ENCODE results near the gene SS18L1. TPM values are rescaled to one million over a fixed set of nuclear protein-coding genes. Genes with fewer than 3 reads are reported as not detected.

SS18L1 gene
- total RNA-seq, 1 experiment from 2014 or later = 29.0 TPM

DNA sequence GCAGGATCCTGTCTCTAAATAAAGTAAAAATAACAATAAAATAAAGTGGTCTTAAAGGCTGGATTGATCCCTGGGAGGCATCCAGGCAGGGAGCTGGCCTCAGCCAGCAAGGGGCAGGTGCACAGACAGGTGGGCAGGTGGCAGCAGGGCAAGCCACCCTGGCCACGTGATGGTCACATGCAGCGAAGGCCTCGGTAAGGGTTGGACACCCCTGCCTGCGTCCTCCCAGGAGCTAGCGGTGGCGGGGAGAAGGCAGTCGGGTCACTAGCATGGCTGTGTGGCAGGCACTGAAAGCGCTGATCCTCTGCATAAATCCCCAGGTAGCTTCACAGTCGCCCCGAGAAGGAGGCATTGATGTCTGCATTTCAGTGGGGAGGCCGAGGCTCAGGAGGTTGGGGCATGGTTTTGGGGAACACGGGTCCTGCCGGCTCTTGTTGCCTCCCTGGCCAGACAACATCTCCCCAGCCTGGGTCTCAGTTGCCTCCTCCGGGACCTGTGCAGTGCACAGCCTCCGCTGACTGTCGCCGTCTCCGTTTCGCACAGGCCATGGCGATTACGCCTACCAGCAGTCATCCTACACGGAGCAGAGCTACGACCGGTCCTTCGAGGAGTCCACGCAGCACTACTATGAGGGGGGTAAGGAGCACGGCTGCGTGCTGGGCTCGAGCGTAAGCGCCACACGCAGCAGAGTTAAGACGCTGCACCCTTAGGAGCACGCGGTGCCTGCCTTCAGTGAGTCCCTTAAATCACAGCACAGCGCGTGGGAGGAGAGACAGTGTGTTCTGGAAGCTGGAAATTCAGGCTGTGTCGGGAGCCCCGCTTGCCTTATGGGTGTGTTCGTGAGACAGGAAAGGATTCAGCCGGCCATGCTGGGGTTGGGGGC lies 21.6 kb downstream of the SS18L1 start:
- no peak for DNase-seq
- no TSS peak for BruUV-seq (replicated peaks)
- Histone ChIP-seq H3K9me3 (ENCODE audit: insufficient read depth, low read depth) (no peaks in the 10 kb centered on the region), H3K4me3 (no peak overlapping the region), H3K4me2 (no peak overlapping the region), H2AFZ (no peak overlapping the region), H3K27ac (no peak overlapping the region), H3K79me2 (ENCODE audit: low read depth) (peaks cover 5% of the 10 kb centered on the region; the same call in 1 of the 2 replicates), H3K9me2 (ENCODE audit: insufficient read depth) (no peaks in the 10 kb centered on the region), H3K27me3 (ENCODE audit: insufficient read depth, low read depth) (no peaks in the 10 kb centered on the region), H4K20me1 (ENCODE audit: insufficient read depth) (peaks cover 19% of the 10 kb centered on the region; the same call in 1 of the 2 replicates), H3K36me3 (ENCODE audit: low read depth) (peaks cover 13% of the 10 kb centered on the region; the same call in 1 of the 2 replicates), H3F3A (ENCODE audit: insufficient read depth, low read depth) (peaks cover 4% of the 10 kb centered on the region), H3K4me1 (replicated peaks; ENCODE audit: insufficient read depth) (peaks cover 6% of the 10 kb centered on the region; the same call in 1 of the 2 replicates)
- TF ChIP-seq EZH2 (IDR thresholded peaks at IDR 0.05; ENCODE audit: low read depth) = no peak
- TF ChIP-seq, protein P1, sequence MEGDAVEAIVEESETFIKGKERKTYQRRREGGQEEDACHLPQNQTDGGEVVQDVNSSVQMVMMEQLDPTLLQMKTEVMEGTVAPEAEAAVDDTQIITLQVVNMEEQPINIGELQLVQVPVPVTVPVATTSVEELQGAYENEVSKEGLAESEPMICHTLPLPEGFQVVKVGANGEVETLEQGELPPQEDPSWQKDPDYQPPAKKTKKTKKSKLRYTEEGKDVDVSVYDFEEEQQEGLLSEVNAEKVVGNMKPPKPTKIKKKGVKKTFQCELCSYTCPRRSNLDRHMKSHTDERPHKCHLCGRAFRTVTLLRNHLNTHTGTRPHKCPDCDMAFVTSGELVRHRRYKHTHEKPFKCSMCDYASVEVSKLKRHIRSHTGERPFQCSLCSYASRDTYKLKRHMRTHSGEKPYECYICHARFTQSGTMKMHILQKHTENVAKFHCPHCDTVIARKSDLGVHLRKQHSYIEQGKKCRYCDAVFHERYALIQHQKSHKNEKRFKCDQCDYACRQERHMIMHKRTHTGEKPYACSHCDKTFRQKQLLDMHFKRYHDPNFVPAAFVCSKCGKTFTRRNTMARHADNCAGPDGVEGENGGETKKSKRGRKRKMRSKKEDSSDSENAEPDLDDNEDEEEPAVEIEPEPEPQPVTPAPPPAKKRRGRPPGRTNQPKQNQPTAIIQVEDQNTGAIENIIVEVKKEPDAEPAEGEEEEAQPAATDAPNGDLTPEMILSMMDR (conservative IDR thresholded peaks at IDR 0.05) = no peak
- ChIA-PET POLR2A (ENCODE audit: unreplicated experiment) (no interaction called here), CTCF (no interaction called here)
- intact Hi-C loops (cut with micrococcal nuclease; ENCODE audit: unreplicated experiment) = no loop called here

DNA sequence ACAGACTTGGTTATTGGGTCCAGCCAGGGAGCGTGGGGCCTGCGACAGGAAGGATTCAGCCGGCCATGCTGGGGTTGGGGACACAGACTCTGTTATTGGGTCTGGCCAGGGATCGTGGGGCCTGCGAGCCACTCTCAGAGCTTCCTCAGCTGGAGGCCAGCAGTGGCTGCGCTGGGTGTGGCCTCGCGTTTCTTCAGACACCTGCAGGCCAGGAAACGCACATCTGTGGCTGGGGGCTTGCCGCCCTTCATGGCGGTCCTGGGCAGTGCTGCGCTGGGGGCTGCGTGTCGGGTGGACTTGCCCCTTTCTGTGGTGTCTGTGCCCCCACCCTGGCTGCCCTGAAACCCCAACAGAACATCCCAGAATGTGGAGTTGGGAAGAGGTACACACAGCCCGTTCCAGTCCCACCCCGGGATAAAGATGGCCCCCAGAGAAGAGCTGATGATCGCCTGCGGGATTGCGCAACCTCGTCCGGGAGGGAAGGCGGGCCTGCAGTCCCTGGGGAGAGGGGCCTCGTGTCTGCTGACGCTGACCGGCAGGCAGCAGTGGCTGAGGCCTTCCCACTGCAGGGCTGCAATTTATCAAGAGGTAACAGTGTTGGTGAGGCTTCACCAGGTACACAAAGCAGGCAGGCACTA lies 22.3 kb downstream of the SS18L1 start:
- no peaks in the 10 kb centered on the region for H3K4me1 ChIP-seq (replicated peaks; ENCODE audit: insufficient read depth)
- BruUV-seq (replicated peaks) = no TSS peak
- no peaks in the 10 kb centered on the region for H3K27me3 ChIP-seq (ENCODE audit: insufficient read depth, low read depth)
- H3K4me3 ChIP-seq = no peak overlapping the region
- intact Hi-C loops (cut with micrococcal nuclease; ENCODE audit: unreplicated experiment) = no loop called here
- peaks cover 9% of the 10 kb centered on the region; the same call in 1 of the 2 replicates for H3K36me3 ChIP-seq (ENCODE audit: low read depth)
- CTCF ChIA-PET = no interaction called here
- no peak overlapping the region for H2AFZ ChIP-seq
- TF ChIP-seq, protein P1 (conservative IDR thresholded peaks at IDR 0.05) = no peak
- no peak for TF ChIP-seq EZH2 (IDR thresholded peaks at IDR 0.05; ENCODE audit: low read depth)
- H3K9me2 ChIP-seq (ENCODE audit: insufficient read depth) = no peaks in the 10 kb centered on the region
- POLR2A ChIA-PET (ENCODE audit: unreplicated experiment) = no interaction called here
- H3K4me2 ChIP-seq = no peak overlapping the region
- DNase-seq = no peak
- no peaks in the 10 kb centered on the region for H3K79me2 ChIP-seq (ENCODE audit: low read depth)
- H3K27ac ChIP-seq = no peak overlapping the region
- H4K20me1 ChIP-seq (ENCODE audit: insufficient read depth) = peaks cover 13% of the 10 kb centered on the region; the same call in 1 of the 2 replicates
- H3F3A ChIP-seq (ENCODE audit: insufficient read depth, low read depth) = peaks cover 4% of the 10 kb centered on the region
- no peaks in the 10 kb centered on the region for H3K9me3 ChIP-seq (ENCODE audit: insufficient read depth, low read depth)

DNA sequence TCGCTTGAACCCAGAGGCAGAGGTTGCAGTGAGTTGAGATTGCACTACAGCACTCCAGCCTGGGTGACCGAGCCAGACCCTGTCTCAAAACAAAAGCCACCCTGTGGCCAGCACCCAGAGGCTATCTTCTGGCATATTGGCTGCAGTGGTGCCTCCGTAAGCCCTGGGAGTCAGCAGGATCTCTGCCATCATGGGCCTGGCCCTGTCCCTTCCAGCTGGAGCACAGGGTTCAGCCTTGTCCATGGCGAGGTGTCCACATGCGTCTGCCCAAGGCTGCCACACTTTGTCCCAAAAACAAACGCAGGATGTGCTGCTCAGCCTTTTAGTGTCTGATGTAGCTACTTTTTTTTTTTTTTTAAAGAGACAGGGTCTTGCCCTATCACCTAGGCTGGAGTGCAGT lies 23.9 kb downstream of the SS18L1 start:
- Histone ChIP-seq H3K79me2 (ENCODE audit: low read depth) (no peaks in the 10 kb centered on the region), H3K9me2 (ENCODE audit: insufficient read depth) (no peaks in the 10 kb centered on the region), H3K4me1 (replicated peaks; ENCODE audit: insufficient read depth) (no peaks in the 10 kb centered on the region), H3K27me3 (ENCODE audit: insufficient read depth, low read depth) (no peaks in the 10 kb centered on the region), H3K27ac (no peak overlapping the region), H3K36me3 (ENCODE audit: low read depth) (no peaks in the 10 kb centered on the region), H2AFZ (no peak overlapping the region), H3F3A (ENCODE audit: insufficient read depth, low read depth) (peaks cover 4% of the 10 kb centered on the region), H3K9me3 (ENCODE audit: insufficient read depth, low read depth) (no peaks in the 10 kb centered on the region), H3K4me2 (no peak overlapping the region), H4K20me1 (ENCODE audit: insufficient read depth) (peaks cover 5% of the 10 kb centered on the region; the same call in 1 of the 2 replicates), H3K4me3 (no peak overlapping the region)
- ChIA-PET POLR2A (ENCODE audit: unreplicated experiment) (no interaction called here), CTCF (interaction anchor here (0.7 kb wide), 1 partner anchor 156 kb away, joined by 18 read pairs; no protein-coding TSS in a partner anchor)
- no TSS peak for BruUV-seq (replicated peaks)
- DNase-seq = no peak
- intact Hi-C loops (cut with micrococcal nuclease; ENCODE audit: unreplicated experiment) = no loop called here
- TF ChIP-seq, protein P1 (conservative IDR thresholded peaks at IDR 0.05) = no peak
- no peak for TF ChIP-seq EZH2 (IDR thresholded peaks at IDR 0.05; ENCODE audit: low read depth)
